SJCRH30 (cell line): ENCODE data around the gene LIN9. TPM values are rescaled to one million over a fixed set of nuclear protein-coding genes. Genes with fewer than 3 reads are reported as not detected.
"Not testable (repeated sequence)": the region's sequence is repeated elsewhere in the genome, so short reads cannot be mapped to it uniquely, and the experiment has no call there.

Experiments
- DNase-seq, 2 experiments: peaks; one replicate each; pipeline ENCODE4 v3.0.0-alpha.2; 2015 to 2020
- H3K27ac ChIP-seq: fragments of 250-450 bp; sonication (Bioruptor Pico); 2 replicates; pipeline ENCODE4 v1.5.1; 2020; ENCODE audit warnings: mild to moderate bottlenecking, moderate library complexity
- H3K27me3 ChIP-seq: fragments of 250-450 bp; sonication (Bioruptor Pico); 2 replicates; pipeline ENCODE4 v1.5.1; 2020; ENCODE audit warnings: mild to moderate bottlenecking, moderate library complexity
- H3K36me3 ChIP-seq: fragments of 250-450 bp; sonication (Bioruptor Pico); 2 replicates; pipeline ENCODE4 v1.5.1; 2020; ENCODE audit warnings: mild to moderate bottlenecking, moderate library complexity
- H3K4me1 ChIP-seq: fragments of 250-450 bp; sonication (Bioruptor Pico); 2 replicates; pipeline ENCODE4 v1.5.1; 2020; ENCODE audit warnings: mild to moderate bottlenecking, moderate library complexity
- H3K4me3 ChIP-seq: fragments of 250-450 bp; sonication (Bioruptor Pico); 2 replicates; pipeline ENCODE4 v1.5.1; 2020; ENCODE audit warnings: mild to moderate bottlenecking, moderate library complexity
- H3K9me3 ChIP-seq: fragments of 250-450 bp; sonication (Bioruptor Pico); replicated peaks from 2 replicates; pipeline ENCODE4 v1.5.1; 2020; ENCODE audit warnings: mild to moderate bottlenecking, moderate library complexity
- total RNA-seq: library from RNA; depleted of rRNA; stranded (reverse); fragments of >200 nt; shearing (Covaris generic); gene quantifications from 2 replicates; pipeline ENCODE4 v1.2.3, GENCODE V29; 2014

LIN9 gene
- total RNA-seq, 1 experiment from 2014 or later: 31.8 TPM

DNA sequence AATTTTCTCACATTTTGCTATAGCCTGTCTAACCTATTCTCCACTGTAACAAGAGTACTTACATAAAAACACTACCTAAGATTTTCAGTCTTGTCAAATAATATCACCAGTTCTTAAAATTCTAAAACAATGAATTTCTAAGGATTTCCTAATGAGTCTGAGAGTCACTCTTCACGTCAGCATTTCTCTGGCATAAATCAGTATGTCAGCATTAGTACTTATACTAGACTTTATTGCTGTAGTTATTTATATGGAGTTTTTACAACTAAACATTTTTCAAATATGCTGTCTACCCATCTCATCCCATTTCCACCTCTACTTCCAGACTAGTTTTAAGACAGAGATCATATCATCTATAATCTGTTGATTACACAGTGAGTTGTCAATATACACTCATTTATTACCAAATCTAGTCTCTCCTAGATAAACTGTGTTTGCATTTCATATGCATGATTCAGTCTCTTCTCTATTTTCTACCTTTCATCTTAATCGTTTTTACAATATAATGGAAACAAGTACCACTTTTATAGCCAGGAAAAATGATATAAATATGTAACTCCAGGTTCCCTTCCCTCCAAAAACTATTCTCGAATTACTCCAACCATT, 32.8 kb downstream of the LIN9 start:
- H3K9me3 ChIP-seq: no peaks in the 10 kb centered on the region
- no peak overlapping the region for H3K27ac ChIP-seq
- DNase-seq: no peak
- no peak overlapping the region for H3K4me3 ChIP-seq
- peaks cover 45% of the 10 kb centered on the region for H3K36me3 ChIP-seq
- peaks cover 24% of the 10 kb centered on the region for H3K4me1 ChIP-seq
- no peaks in the 10 kb centered on the region for H3K27me3 ChIP-seq

- peak in 1 of 2 experiments; percentile 12 for DNase-seq
- Histone ChIP-seq H3K27me3 (no peaks in the 10 kb centered on the region), H3K4me3 (no peak overlapping the region)
These were observed 34.8 kb downstream of the LIN9 start for GRCh38 chr1:226274138-226274537.

GRCh38 chr1:226272233-226272902, 36.6 kb downstream of the LIN9 start:
- H3K36me3 ChIP-seq: peaks cover 60% of the 10 kb centered on the region
- peaks cover 52% of the 10 kb centered on the region for H3K4me1 ChIP-seq
- H3K27ac ChIP-seq: peak overlapping the region; percentile 96
- H3K27me3 ChIP-seq, H3K4me3 ChIP-seq, H3K9me3 ChIP-seq: not testable (repeated sequence)
- peak; percentile 90 to 91 for DNase-seq

More at GRCh38 chr1:226274138-226274537, 34.8 kb downstream of the LIN9 start:
- Histone ChIP-seq H3K9me3 (no peaks in the 10 kb centered on the region), H3K4me1 (peaks cover 35% of the 10 kb centered on the region), H3K27ac (peak overlapping the region; percentile 96; the same call in 1 of the 2 replicates), H3K36me3 (peaks cover 57% of the 10 kb centered on the region)

- H3K36me3 ChIP-seq: peaks cover 62% of the 10 kb centered on the region
- no peaks in the 10 kb centered on the region for H3K9me3 ChIP-seq
- H3K27me3 ChIP-seq: no peaks in the 10 kb centered on the region
- DNase-seq: peak; percentile 24 to 51
- peaks cover 49% of the 10 kb centered on the region for H3K4me1 ChIP-seq
- H3K27ac ChIP-seq: peak overlapping the region; percentile 26
- H3K4me3 ChIP-seq: no peak overlapping the region
These were observed 40.4 kb downstream of the LIN9 start for GRCh38 chr1:226268421-226269124.

DNA sequence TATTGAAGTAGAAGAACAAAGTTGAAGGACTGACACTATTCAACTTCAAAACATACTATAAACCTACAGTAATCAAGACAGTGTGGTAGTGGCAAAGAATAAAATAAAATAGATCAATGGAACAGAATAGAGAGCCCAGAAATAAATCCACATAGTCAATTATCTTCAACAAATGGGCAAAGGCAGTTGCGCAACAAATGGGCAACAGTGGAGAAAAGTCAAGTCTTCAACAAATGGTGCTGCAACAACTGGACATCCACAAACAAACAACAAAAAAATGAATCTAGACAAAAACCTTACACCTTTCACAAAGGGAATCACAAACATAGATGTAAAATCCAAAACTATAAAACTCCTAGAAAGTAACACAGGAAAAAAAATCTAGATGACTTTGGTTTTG, 47.1 kb downstream of the LIN9 start:
- H3K4me3 ChIP-seq: no peak overlapping the region
- no peak overlapping the region for H3K27ac ChIP-seq
- H3K27me3 ChIP-seq: no peaks in the 10 kb centered on the region
- no peaks in the 10 kb centered on the region for H3K4me1 ChIP-seq
- H3K36me3 ChIP-seq: peaks cover 69% of the 10 kb centered on the region
- no peak for DNase-seq
- H3K9me3 ChIP-seq: peaks cover 13% of the 10 kb centered on the region; the same call in 1 of the 2 replicates

GRCh38 chr1:226255380-226255779, 53.6 kb downstream of the LIN9 start:
- no peak for DNase-seq
- no peak overlapping the region for H3K4me3 ChIP-seq
- peaks cover 13% of the 10 kb centered on the region; the same call in 1 of the 2 replicates for H3K9me3 ChIP-seq
- H3K27ac ChIP-seq: no peak overlapping the region
- H3K36me3 ChIP-seq: peaks cover 43% of the 10 kb centered on the region
- no peaks in the 10 kb centered on the region for H3K27me3 ChIP-seq
- no peaks in the 10 kb centered on the region for H3K4me1 ChIP-seq

- no peaks in the 10 kb centered on the region for H3K4me1 ChIP-seq
- no peak for DNase-seq
- H3K9me3 ChIP-seq: no peaks in the 10 kb centered on the region
- H3K27ac ChIP-seq: no peak overlapping the region
- peaks cover 40% of the 10 kb centered on the region for H3K36me3 ChIP-seq
- H3K4me3 ChIP-seq: no peak overlapping the region
- no peaks in the 10 kb centered on the region for H3K27me3 ChIP-seq
These were observed 55.0 kb downstream of the LIN9 start for GRCh38 chr1:226253933-226254332.

DNA sequence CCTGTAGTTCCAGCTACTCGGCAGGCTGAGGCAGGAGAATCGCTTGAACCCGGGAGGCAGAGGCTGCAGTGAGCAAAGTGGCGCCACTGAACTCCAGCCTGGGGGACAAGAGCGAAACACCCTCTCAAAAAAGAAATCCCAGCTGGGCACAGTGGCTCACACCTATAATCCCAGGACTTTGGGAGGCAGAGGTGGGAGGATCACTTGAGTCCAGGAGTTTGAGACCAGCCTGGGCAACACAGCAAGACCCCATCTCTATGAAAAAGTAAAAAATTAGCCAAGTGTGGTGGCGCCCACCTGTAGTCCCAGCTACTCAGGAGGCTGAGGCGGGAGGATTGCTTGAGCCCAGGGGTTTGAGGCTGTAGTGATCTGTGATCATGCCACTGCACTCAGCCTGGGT, 56.1 kb downstream of the LIN9 start:
- H3K4me3 ChIP-seq, H3K27me3 ChIP-seq, H3K9me3 ChIP-seq, DNase-seq, H3K27ac ChIP-seq, H3K4me1 ChIP-seq: not testable (repeated sequence)
- peaks cover 46% of the 10 kb centered on the region for H3K36me3 ChIP-seq

DNA sequence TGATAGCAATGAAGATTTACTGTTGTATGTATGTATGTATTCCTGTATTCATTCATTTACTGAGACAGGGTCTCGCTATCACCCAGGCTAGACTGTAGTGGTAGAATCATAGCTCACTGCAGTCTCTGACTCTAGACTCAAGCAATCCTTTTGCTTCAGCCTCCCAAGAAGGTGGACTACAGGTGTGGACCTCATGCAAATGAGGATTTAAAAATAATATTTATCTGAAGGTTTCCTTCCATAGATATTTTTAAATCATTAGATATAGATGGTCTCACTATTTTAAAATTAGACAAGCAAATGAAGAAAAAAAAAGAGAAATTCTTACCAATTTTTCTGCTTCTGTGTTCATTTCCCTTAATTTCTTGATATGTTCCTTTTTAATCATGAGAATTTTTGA, 58.5 kb downstream of the LIN9 start:
- Histone ChIP-seq H3K27me3 (no peaks in the 10 kb centered on the region), H3K27ac (no peak overlapping the region), H3K36me3 (peaks cover 53% of the 10 kb centered on the region), H3K9me3 (no peaks in the 10 kb centered on the region), H3K4me3 (no peak overlapping the region), H3K4me1 (no peaks in the 10 kb centered on the region)
- no peak for DNase-seq

- no peak overlapping the region for H3K4me3 ChIP-seq
- no peak overlapping the region for H3K27ac ChIP-seq
- no peaks in the 10 kb centered on the region for H3K4me1 ChIP-seq
- H3K27me3 ChIP-seq: no peaks in the 10 kb centered on the region
- DNase-seq: no peak
- H3K9me3 ChIP-seq: no peaks in the 10 kb centered on the region
- H3K36me3 ChIP-seq: peaks cover 63% of the 10 kb centered on the region
These were observed 60.2 kb downstream of the LIN9 start for GRCh38 chr1:226248796-226249195.

DNA sequence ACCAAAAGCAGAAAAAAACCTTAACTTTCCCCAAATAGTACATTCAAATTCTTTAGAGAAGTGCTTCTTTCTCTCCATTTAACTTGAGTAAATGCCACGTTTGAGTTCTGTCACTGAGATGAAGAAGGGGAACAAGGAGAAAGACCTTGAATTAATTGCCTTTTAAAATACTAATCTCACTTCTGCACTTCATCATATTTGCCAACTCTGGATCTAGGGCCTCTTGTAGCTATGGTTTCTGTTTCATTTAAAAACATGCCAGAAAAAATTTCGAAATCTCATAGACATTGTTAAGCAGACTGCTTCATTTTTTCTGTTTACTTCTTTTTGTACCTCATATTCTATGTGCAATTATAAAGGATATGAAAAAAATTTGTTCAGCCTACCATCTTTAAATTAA, 60.9 kb downstream of the LIN9 start:
- no peak for DNase-seq
- H3K4me1 ChIP-seq: no peaks in the 10 kb centered on the region
- H3K4me3 ChIP-seq: no peak overlapping the region
- no peaks in the 10 kb centered on the region for H3K9me3 ChIP-seq
- H3K36me3 ChIP-seq: peaks cover 57% of the 10 kb centered on the region
- H3K27me3 ChIP-seq: no peaks in the 10 kb centered on the region
- no peak overlapping the region for H3K27ac ChIP-seq

- no peak for DNase-seq
- Histone ChIP-seq H3K4me1 (no peaks in the 10 kb centered on the region), H3K27me3 (no peaks in the 10 kb centered on the region), H3K27ac (no peak overlapping the region), H3K36me3 (peaks cover 44% of the 10 kb centered on the region), H3K4me3 (no peak overlapping the region), H3K9me3 (no peaks in the 10 kb centered on the region)
These were observed 69.5 kb downstream of the LIN9 start for GRCh38 chr1:226239421-226239820.

GRCh38 chr1:226236826-226237225, 72.1 kb downstream of the LIN9 start:
- DNase-seq: no peak
- H3K4me1 ChIP-seq: no peaks in the 10 kb centered on the region
- H3K27ac ChIP-seq: no peak overlapping the region
- no peak overlapping the region for H3K4me3 ChIP-seq
- no peaks in the 10 kb centered on the region for H3K27me3 ChIP-seq
- H3K36me3 ChIP-seq: peaks cover 48% of the 10 kb centered on the region
- H3K9me3 ChIP-seq: no peaks in the 10 kb centered on the region

DNA sequence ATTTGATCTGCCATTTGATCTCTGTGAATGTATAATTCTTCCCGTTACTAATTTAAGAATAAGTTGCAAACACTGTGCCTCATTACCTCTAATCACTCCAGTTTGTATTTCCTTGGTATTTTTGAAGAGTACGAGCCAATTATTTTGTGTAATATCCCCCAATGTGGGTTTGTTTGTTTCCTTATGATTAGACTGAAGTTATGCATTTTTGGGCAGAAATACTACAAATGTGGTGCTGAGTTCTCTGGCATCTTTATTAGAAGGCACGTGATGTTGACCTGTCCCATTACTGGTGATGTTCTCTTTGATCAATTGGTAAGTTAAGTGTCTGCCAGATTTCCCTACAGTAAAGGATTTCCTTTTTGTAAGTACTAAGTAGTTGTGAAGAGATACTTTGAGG, 75.2 kb downstream of the LIN9 start:
- H3K4me1 ChIP-seq: no peaks in the 10 kb centered on the region
- H3K36me3 ChIP-seq: peaks cover 53% of the 10 kb centered on the region
- H3K4me3 ChIP-seq: no peak overlapping the region
- no peaks in the 10 kb centered on the region for H3K27me3 ChIP-seq
- no peak for DNase-seq
- no peak overlapping the region for H3K27ac ChIP-seq
- no peaks in the 10 kb centered on the region for H3K9me3 ChIP-seq

GRCh38 chr1:226233293-226233692, 75.7 kb downstream of the LIN9 start:
- no peaks in the 10 kb centered on the region for H3K4me1 ChIP-seq
- no peaks in the 10 kb centered on the region for H3K27me3 ChIP-seq
- H3K27ac ChIP-seq: no peak overlapping the region
- DNase-seq: no peak
- no peaks in the 10 kb centered on the region for H3K9me3 ChIP-seq
- H3K36me3 ChIP-seq: peaks cover 51% of the 10 kb centered on the region
- H3K4me3 ChIP-seq: no peak overlapping the region
